ENCODE results near the gene DNAH3. TPM values are rescaled to one million over a fixed set of nuclear protein-coding genes. Genes with fewer than 3 reads are reported as not detected.
"Not testable (repeated sequence)": the region's sequence is repeated elsewhere in the genome, so short reads cannot be mapped to it uniquely, and the experiment has no call there.

Gene DNAH3
- total and polyA plus RNA-seq, 9 donors = 0.11 to 0.52 (median 0.22) TPM; not detected in 1

DNA sequence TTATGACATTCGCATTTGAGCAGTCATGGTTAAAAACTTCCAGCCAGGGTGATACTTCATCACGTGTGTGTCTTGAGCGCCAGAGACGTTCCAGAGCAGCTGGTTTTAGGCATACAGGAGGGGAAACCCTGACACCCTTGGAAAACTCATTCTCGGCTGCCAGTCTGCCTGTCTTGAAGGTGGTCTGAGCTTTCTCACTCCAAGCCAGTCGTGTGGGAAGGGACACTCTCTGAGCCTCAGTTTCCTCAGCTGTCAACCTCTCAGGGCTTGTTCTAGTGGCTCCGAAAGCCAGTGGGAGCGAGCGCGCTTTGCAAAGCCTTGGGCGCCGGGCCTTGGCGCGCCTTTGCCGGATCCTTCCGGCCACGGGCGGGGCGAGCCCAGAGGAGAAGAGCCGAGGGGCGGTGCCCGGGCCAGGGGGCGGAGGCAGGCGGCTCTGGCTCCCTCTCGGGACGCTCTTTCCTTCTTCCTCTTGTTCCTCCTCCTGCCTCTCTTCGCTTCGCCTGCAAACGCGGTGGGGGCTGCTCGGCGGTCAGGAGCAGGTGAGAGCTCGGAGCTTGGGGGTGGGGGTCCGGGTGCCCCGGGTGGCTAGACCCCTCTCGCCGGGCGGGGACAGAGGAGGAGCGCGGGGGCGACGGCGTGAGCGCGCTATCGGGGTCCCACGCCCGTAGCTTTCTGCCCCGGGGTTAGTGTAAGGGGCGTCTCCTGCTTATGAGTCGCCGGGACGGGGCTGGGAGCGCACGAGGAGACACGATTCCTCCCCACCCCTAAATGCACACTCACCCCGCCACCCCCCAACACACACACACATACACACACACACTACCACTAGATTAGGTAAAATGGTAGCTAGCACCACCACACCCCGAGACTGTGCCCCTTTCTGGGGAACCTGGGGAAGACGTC is 7.8 kb upstream of the DNAH3 start, which contains the start of gene LDAF1:
LDAF1 (plus strand) TSS at position 467 of the 903 bp plus-strand sequence. CDS start 2,509 bp downstream, outside the sequence.
- H3K27me3 ChIP-seq (ENCODE audit: control insufficient read depth, insufficient read depth, low read length) = peaks cover 6% of the 10 kb centered on the region
- no peaks in the 10 kb centered on the region for H3K9me3 ChIP-seq (replicated peaks; ENCODE audit: control insufficient read depth, low read depth, low read length)
- peaks cover 3% of the 10 kb centered on the region for H3K36me3 ChIP-seq (ENCODE audit: control insufficient read depth, insufficient read depth, low read length)
- peak; percentile 91 for DNase-seq
- H3K4me3 ChIP-seq (ENCODE audit: low read length) = peak within 1 kb of the TSS; percentile 76
- 1% methylated on average over 30 of the region's 59 CpGs for WGBS (ENCODE audit: insufficient coverage)
- H3K4me1 ChIP-seq (ENCODE audit: control insufficient read depth, insufficient read depth, low read length) = peaks cover 39% of the 10 kb centered on the region
- H3K27ac ChIP-seq (ENCODE audit: low read length) = peak within 1 kb of the TSS; percentile 51

DNA sequence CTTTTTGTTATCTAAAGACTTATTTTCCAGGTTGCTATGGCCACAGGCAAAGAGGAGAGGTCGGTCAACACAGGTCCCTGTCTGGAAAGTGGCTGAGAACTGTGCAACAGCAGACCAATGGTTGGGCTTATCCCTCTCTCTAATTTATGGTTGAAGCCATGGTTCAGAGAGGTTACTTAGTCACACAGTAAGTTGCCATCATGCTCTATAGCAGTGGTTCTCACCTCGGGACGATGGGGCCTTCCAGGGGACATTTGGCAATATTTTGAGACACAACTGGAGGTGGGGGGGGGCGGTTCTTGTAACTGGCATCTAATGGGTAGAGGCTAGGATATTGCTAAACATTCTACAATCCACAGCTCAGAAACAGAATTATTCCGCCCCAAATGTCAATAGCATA is 7.0 kb upstream of the DNAH3 start:
- no peak for DNase-seq
- H3K27me3 ChIP-seq (ENCODE audit: control insufficient read depth, insufficient read depth, low read length) = peaks cover 6% of the 10 kb centered on the region
- peaks cover 3% of the 10 kb centered on the region for H3K36me3 ChIP-seq (ENCODE audit: control insufficient read depth, insufficient read depth, low read length)
- H3K9me3 ChIP-seq (replicated peaks; ENCODE audit: control insufficient read depth, low read depth, low read length) = no peaks in the 10 kb centered on the region
- peaks cover 33% of the 10 kb centered on the region for H3K4me1 ChIP-seq (ENCODE audit: control insufficient read depth, insufficient read depth, low read length)
- no peak overlapping the region for H3K4me3 ChIP-seq (ENCODE audit: low read length)
- WGBS (ENCODE audit: insufficient coverage) = 80% methylated on average over 1 of the region's 5 CpGs
- H3K27ac ChIP-seq (ENCODE audit: low read length) = no peak overlapping the region

GRCh38 chr16:21156767-21157467 is 6.3 kb upstream of the DNAH3 start:
- DNase-seq = peak; percentile 87
- peaks cover 6% of the 10 kb centered on the region for H3K27me3 ChIP-seq (ENCODE audit: control insufficient read depth, insufficient read depth, low read length)
- H3K27ac ChIP-seq (ENCODE audit: low read length) = no peak overlapping the region
- peaks cover 33% of the 10 kb centered on the region for H3K4me1 ChIP-seq (ENCODE audit: control insufficient read depth, insufficient read depth, low read length)
- H3K4me3 ChIP-seq (ENCODE audit: low read length) = no peak overlapping the region
- WGBS (ENCODE audit: insufficient coverage) = 56% methylated on average over 1 of the region's 6 CpGs
- H3K36me3 ChIP-seq (ENCODE audit: control insufficient read depth, insufficient read depth, low read length) = peaks cover 3% of the 10 kb centered on the region
- H3K9me3 ChIP-seq (replicated peaks; ENCODE audit: control insufficient read depth, low read depth, low read length) = no peaks in the 10 kb centered on the region

- not testable (repeated sequence) for H3K4me3 ChIP-seq (ENCODE audit: low read length); H3K27ac ChIP-seq (ENCODE audit: low read length); DNase-seq; H3K9me3 ChIP-seq (replicated peaks; ENCODE audit: control insufficient read depth, low read depth, low read length); H3K27me3 ChIP-seq (ENCODE audit: control insufficient read depth, insufficient read depth, low read length); H3K36me3 ChIP-seq (ENCODE audit: control insufficient read depth, insufficient read depth, low read length)
- peaks cover 29% of the 10 kb centered on the region for H3K4me1 ChIP-seq (ENCODE audit: control insufficient read depth, insufficient read depth, low read length)
- WGBS (ENCODE audit: insufficient coverage) = no CpG with 5 or more reads among the region's 1 CpG
Observed at GRCh38 chr16:21156011-21156410, 5.4 kb upstream of the DNAH3 start.

GRCh38 chr16:21153124-21153729 is 2.6 kb upstream of the DNAH3 start:
- H3K36me3 ChIP-seq (ENCODE audit: control insufficient read depth, insufficient read depth, low read length); H3K4me3 ChIP-seq (ENCODE audit: low read length); H3K9me3 ChIP-seq (replicated peaks; ENCODE audit: control insufficient read depth, low read depth, low read length); H3K27ac ChIP-seq (ENCODE audit: low read length); DNase-seq; H3K27me3 ChIP-seq (ENCODE audit: control insufficient read depth, insufficient read depth, low read length): not testable (repeated sequence)
- peaks cover 12% of the 10 kb centered on the region for H3K4me1 ChIP-seq (ENCODE audit: control insufficient read depth, insufficient read depth, low read length)
- WGBS (ENCODE audit: insufficient coverage) = 79% methylated on average over 7 of the region's 11 CpGs

GRCh38 chr16:21152160-21153030 is 1.7 kb upstream of the DNAH3 start:
- H3K4me1 ChIP-seq (ENCODE audit: control insufficient read depth, insufficient read depth, low read length); DNase-seq; H3K4me3 ChIP-seq (ENCODE audit: low read length); H3K36me3 ChIP-seq (ENCODE audit: control insufficient read depth, insufficient read depth, low read length); H3K27ac ChIP-seq (ENCODE audit: low read length); H3K27me3 ChIP-seq (ENCODE audit: control insufficient read depth, insufficient read depth, low read length); H3K9me3 ChIP-seq (replicated peaks; ENCODE audit: control insufficient read depth, low read depth, low read length): not testable (repeated sequence)
- 82% methylated on average over 34 of the region's 51 CpGs for WGBS (ENCODE audit: insufficient coverage)

DNA sequence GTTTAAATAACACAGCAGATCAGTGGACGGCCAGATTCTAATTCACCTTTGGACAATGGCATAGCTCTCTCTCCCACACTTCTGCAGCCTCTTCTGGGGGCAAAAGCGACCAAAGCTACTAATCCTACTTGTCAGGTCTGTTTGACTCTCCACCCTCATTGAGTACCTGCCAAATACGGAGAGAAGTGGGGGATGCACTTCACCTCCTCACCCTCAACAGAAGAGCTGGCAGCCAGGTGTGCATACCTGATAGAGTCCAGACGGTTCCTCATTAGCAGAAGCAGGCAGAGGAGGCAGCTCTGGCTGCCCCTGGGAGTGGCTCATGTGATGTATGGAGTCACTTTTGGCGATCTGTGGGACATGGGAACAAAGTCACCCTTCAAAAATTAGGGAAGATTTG is 4.9 kb downstream of the DNAH3 start:
- Histone ChIP-seq H3K9me3 (replicated peaks; ENCODE audit: control insufficient read depth, low read depth, low read length) (no peaks in the 10 kb centered on the region), H3K27me3 (ENCODE audit: control insufficient read depth, insufficient read depth, low read length) (peaks cover 1% of the 10 kb centered on the region), H3K36me3 (ENCODE audit: control insufficient read depth, insufficient read depth, low read length) (no peaks in the 10 kb centered on the region), H3K27ac (ENCODE audit: low read length) (no peak overlapping the region), H3K4me1 (ENCODE audit: control insufficient read depth, insufficient read depth, low read length) (no peaks in the 10 kb centered on the region), H3K4me3 (ENCODE audit: low read length) (no peak overlapping the region)
- 29% methylated on average over 1 of the region's 5 CpGs for WGBS (ENCODE audit: insufficient coverage)
- no peak for DNase-seq

DNA sequence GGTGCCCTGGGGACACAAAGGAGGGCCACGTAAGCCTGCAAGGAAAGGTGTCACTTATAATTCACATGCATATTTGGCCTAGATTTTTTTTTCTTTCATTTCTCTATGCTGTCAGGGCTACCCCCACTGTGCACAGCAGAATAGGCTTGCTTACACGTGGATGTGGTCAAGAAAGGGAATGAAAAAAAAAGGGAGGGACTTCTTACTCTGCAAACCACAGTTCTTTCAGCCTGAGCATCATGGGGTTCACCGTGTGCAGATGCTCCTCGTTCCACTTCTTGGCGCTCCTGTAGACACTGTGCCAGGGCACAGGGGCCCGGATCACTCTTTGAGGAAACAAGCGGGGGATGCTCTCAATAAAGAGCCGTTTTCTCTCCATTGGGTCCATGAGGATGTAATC is 16.6 kb downstream of the DNAH3 start:
- H3K4me1 ChIP-seq (ENCODE audit: control insufficient read depth, insufficient read depth, low read length) = no peaks in the 10 kb centered on the region
- no peak for DNase-seq
- no peaks in the 10 kb centered on the region for H3K27me3 ChIP-seq (ENCODE audit: control insufficient read depth, insufficient read depth, low read length)
- 90% methylated on average over 6 of the region's 8 CpGs for WGBS (ENCODE audit: insufficient coverage)
- H3K27ac ChIP-seq (ENCODE audit: low read length) = no peak overlapping the region
- no peak overlapping the region for H3K4me3 ChIP-seq (ENCODE audit: low read length)
- no peaks in the 10 kb centered on the region for H3K36me3 ChIP-seq (ENCODE audit: control insufficient read depth, insufficient read depth, low read length)
- no peaks in the 10 kb centered on the region for H3K9me3 ChIP-seq (replicated peaks; ENCODE audit: control insufficient read depth, low read depth, low read length)

GRCh38 chr16:21130811-21131210 is 19.8 kb downstream of the DNAH3 start:
- no CpG with 5 or more reads among the region's 3 CpGs for WGBS (ENCODE audit: insufficient coverage)
- Histone ChIP-seq H3K4me1 (ENCODE audit: control insufficient read depth, insufficient read depth, low read length) (no peaks in the 10 kb centered on the region), H3K9me3 (replicated peaks; ENCODE audit: control insufficient read depth, low read depth, low read length) (no peaks in the 10 kb centered on the region), H3K27me3 (ENCODE audit: control insufficient read depth, insufficient read depth, low read length) (peaks cover 2% of the 10 kb centered on the region), H3K36me3 (ENCODE audit: control insufficient read depth, insufficient read depth, low read length) (no peaks in the 10 kb centered on the region), H3K27ac (ENCODE audit: low read length) (no peak overlapping the region), H3K4me3 (ENCODE audit: low read length) (no peak overlapping the region)
- no peak for DNase-seq
